Activated T-helper 1 cell treated with anti-CD3 and anti-CD28 coated beads, Interleukin-2, amount 50 U/mL, for 16 hours (primary cell): Measurements from ENCODE around the gene COL28A1.

Experiments
- DNase-seq, 2 donors: peaks; one replicate each; pipeline ENCODE4 v3.0.0-alpha.2; 2020; ENCODE audit warnings: low read depth in 1 of 2, low spot score in 1 of 2

The COL28A1 gene

GRCh38 chr7:7535691-7536090 lies at the start of gene COL28A1:
Gene COL28A1, minus strand, starts transcription at chr7:7535873. Its CDS starts 2,998 bp downstream, at chr7:7532875.
- no peak for DNase-seq

GRCh38 chr7:7584653-7585052 lies 49.0 kb upstream of the COL28A1 start:
- no peak for DNase-seq

- DNase-seq = no peak
Observed at GRCh38 chr7:7583731-7584130, 48.1 kb upstream of the COL28A1 start.

- no peak for DNase-seq
Observed at GRCh38 chr7:7582596-7582995, 46.9 kb upstream of the COL28A1 start.

DNA sequence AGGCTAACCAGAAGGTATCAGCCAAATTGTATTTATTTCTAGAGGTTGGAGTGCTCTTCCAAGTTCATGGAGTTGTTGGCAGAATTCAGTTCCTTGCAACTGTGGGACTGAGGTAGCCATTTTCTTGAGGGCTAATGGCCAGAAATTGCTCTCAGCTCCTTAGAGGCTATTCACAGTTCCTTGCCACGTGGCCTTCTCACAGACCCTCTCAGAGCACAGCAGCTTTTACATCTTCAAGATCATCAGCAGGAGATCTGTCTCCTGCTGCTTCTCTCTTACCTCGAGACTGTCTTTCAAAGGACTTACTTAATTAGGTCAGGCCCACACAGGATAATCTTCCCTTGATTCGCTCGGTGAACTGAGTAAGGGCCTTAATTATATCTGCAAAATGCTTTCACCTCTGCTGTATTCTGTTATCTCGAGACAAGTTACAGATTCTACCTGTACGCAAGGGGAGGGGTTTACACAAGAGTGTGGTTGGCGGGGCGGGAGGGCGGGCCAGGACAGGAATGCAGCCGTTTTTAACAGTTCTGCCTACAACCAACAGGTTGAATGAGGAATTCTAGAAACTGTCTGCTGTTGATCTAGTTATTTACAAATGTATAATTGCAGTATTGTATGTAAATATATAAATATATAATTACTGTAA lies 46.0 kb upstream of the COL28A1 start:
- no peak for DNase-seq

DNA sequence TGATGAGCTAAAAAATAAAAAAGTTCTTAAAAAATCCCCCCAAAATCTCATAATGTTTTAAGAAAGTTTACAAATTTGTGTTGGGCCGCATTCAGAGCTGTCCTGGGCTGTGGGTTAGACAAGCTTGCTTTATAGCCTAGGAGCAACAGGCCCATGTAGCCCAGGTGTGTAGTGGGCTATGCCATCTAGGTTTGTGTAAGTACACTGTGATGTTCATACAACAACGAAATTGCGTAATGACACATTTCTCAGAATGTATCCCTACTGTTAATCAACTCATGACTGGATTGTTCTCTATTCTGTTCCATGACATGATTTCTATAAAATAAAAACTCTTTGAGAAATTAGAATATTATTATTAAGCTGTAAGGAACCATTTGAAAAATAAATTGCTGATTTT lies 44.0 kb upstream of the COL28A1 start:
- DNase-seq = no peak

DNA sequence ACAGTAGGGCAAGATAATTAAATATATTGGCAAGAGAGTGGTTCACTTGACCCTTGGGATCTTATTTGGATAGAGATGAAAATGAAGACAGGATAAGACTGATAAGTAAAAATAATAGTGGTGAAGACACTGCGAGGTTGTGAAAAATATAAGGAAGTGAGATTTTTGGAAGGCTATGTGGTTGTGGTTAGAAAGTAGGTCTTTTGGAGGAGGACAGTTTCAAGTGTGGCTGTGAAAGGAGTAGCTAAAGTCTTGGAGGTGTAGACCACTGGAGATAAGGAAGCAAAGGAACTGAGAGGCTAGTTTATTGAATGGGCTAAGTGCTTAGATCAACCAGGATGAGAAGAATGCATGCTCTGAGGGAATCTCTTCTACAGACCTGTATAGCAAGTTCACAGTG lies 42.2 kb upstream of the COL28A1 start:
- DNase-seq = no peak

- DNase-seq = no peak
Observed at GRCh38 chr7:7576344-7576743, 40.7 kb upstream of the COL28A1 start.

GRCh38 chr7:7573701-7574100 lies 38.0 kb upstream of the COL28A1 start:
- DNase-seq = no peak

- no peak for DNase-seq
Observed at GRCh38 chr7:7570584-7570983, 34.9 kb upstream of the COL28A1 start.

- DNase-seq = no peak
Observed at GRCh38 chr7:7569615-7570014, 33.9 kb upstream of the COL28A1 start.

GRCh38 chr7:7569081-7569527 lies 33.4 kb upstream of the COL28A1 start:
- no peak for DNase-seq

DNA sequence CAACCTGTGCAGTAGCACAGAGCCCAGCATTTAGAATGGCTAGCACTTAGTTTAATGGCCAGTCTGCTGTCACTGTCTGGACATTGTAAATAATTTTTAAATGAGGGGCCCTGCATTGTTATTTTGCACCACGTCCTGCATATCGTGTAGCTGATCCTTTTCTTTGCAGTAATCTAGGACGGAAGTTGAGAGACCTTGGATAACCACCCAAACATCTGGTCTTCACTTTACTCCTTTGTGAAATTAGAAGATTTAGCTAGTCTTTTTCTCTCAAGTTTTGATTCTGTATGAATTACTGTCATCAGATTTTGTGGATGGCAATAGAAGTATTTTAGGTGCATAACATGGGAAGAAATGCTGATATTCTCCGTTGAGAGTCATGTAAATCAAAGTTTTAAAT lies 32.9 kb upstream of the COL28A1 start:
- DNase-seq = no peak

DNA sequence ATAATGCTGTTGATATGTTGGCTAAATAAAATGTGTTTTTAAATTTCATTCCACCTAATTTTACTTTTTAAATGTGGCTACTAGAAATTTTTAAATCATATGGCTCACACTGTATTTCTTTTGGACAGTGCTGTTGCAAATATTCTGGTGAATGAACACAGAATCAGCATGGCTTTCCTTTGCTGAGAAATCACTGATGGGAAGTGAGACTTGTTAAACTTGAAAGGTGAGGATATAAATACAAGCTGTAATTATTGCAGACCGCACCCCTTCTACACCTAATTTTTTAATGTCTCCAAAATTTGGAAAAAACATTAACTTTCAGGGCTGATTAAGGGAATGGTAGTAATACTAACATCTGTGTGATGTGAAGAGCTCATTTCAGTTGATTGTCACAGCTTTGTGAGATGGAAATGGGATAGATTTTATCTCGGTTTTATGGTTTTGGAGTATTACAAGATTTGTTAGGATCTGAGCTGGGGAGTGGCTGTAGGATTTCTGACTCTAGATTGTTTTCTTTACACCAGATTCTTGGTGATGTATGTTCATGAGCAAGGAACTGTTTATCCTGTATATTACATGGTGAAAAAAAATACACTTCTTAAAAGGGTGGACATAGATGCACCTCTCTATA lies 32.3 kb upstream of the COL28A1 start:
- no peak for DNase-seq

GRCh38 chr7:7566651-7567611 lies 31.3 kb upstream of the COL28A1 start, which contains the start of gene MIOS:
Gene MIOS, plus strand, starts transcription at chr7:7566884. Its CDS starts 5,592 bp downstream, at chr7:7572476.
- DNase-seq = peak; percentile 57 to 78

DNA sequence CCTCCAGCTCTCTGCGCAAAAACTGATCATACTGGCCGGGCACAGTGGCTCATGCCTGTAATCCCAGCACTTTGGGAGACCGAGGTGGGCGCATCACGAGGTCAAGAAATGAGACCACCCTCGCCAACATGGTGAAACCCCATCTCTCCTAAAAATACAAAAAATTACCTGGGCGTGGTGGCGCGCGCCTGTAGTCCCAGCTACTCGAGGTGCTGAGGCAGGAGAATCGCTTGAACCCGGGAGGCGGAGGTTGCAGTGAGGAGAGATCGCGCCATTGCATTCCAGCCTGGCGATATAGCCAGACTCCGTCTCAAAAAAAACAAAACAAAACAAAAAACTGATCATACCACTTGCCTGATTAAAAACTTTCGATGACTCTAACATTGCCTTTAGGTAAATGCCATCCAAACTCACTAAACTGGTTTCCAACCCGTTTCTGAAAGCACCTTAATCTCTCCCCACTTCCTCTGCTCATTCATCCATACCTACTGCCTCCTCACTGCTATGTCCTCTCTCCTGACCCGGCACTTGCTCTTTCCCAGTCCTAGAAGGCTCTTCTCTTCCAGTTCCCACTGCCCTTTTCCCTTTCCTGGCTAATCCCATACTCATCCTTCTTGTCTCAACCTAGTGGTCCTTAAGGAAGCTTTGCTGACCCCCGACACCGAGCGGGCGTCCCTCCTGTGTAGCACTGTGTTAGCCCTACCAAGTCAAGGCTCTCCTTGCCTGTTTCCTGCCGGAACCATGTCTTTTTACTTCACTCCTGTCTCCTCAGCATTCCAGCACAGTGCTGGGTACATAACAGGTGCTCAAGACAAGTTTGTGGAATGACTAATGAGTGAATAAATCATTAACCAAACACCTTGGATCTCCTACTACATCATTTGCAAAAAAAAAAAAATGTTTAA lies 30.3 kb upstream of the COL28A1 start:
- DNase-seq = no peak

DNA sequence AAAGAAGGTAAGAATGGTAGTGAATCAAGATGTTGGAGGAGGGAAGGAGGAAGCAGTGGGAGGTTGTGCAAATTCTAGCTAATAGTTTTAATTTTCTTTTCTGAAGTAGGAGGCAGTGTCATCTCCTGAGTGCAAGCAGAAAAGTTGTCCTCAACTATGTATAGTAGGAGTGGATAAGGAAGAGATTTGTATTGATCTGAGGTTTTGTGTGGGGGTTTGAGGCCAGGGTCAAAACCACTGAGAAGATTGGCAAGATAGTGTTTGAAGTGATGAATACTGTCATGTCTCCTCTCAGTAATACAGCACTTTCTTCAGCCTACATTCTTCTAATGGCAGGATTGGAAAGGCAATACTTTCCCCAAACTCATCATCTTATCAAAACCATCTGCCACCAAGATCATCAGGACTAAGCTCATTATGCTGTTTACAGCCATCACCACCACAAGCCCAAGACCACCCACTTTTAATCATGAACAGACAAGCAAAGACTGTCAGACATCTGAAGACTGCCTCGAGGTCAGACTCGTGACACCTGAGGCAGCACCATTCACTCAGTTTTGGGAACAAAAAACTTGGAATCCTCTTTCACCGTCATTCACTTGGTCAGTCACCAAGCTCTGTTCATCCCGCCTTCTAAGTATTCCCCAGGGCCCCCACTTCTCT lies 29.5 kb upstream of the COL28A1 start:
- DNase-seq = no peak

DNA sequence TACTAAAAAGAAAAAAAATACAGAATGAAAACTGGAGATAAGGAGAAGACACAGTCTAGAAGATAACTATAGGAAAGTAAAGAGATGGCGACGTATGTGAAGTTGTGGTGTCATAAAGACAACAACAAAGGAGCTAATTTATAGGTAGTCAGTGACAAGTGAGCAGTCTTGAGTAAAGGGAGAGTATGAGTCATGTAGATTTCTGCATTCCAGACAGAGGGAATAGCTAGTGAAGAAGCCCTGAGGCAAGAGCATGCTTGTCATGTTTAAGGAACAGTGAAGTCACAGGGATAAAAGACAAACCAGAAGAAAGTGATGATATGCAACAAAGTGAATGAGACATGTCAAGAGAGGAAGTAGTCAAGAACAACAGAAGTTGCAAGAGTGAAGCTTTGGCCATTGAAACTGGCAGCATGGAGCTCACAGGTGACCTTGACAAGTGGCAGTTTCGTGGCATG lies 28.7 kb upstream of the COL28A1 start:
- DNase-seq = no peak

DNA sequence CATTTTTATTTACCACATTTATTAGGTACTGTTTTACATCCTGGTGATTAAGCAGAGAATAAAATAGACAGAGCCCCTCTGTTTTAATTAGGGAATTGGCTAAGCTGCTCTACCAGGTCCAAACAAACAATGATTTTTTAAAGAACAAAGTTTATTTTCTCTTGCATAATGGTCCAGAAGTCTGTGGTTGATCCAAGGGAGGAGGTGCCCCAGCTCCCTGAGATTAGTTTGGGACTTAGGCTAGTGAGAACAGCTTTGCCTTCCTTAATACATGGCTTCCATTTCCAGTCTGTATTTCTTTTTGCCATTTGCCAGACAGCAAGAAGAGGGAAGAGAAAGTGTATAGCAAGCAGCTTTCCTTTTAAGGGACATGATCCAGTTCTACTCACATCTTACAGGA lies 28.1 kb upstream of the COL28A1 start:
- no peak for DNase-seq

DNA sequence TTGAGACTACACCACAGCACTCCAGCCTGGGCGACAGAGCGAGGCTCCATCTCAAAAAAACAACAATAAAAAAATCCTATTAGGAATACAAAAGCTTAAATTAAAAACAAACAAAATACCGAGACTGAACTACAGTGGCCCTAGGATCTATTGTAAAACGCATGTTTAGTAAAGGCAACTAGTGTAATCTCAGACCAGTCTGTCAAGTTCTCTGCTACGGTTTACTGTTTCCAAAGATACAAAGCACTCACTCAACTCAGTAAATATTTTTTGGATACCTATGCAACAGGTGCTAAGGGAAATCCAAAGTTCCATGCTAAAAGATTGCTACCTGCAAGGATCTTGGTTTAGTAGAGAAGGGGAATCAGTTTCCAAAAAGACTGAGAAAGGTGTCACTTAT lies 27.6 kb upstream of the COL28A1 start:
- no peak for DNase-seq
